Measurements from ENCODE around the gene MTFR1L. TPM values are rescaled to one million over a fixed set of nuclear protein-coding genes. Genes with fewer than 3 reads are reported as not detected.

MTFR1L gene
- polyA plus RNA-seq, 3 donors, result 67.3 to 73.5 (median 69.9) TPM

DNA sequence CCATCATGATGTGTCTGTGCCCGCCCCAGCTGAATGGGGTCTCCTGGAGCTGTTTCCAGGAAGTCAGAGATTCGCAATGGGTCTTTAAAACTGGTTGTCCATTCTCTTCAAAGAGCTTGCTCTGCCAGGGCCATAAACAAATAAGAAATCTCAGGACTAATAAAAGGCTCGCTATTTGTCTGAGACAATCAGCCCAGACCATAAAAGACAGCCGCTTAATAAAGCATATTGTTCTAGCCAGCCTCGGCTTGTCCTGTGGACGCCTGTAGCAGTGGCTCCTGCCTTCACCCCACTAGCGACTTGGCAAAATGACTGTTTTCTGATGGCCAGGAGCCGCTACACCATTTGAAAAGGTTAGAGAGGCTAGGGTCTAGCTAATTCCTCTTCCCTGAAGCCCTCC is 40.4 kb upstream of the MTFR1L start:
- Histone ChIP-seq H3K27ac (ENCODE audit: low read depth in 1 of 2, low read length in 2 of 2) (no peak overlapping the region), H3K9me3 (replicated peaks in 1 of 2; ENCODE audit: control insufficient read depth in 1 of 2, insufficient read depth in 1 of 2, low read length in 2 of 2) (no peaks in the 10 kb centered on the region), H4K20me1 (ENCODE audit: insufficient read depth, low read length) (no peaks in the 10 kb centered on the region), H3K4me1 (ENCODE audit: control insufficient read depth in 1 of 2, insufficient read depth in 2 of 2, low read length in 2 of 2) (no peaks in the 10 kb centered on the region), H3K4me2 (replicated peaks; ENCODE audit: extremely low read depth, low read length, poor library complexity, severe bottlenecking) (no peak overlapping the region), H3K4me3 (replicated peaks in 1 of 3; ENCODE audit: low read depth in 2 of 3, low read length in 3 of 3) (no peak overlapping the region), H3K27me3 (ENCODE audit: control insufficient read depth in 2 of 2, insufficient read depth in 2 of 2, low read length in 2 of 2) (no peaks in the 10 kb centered on the region), H2AFZ (ENCODE audit: insufficient read depth, low read depth, low read length, poor library complexity, severe bottlenecking) (no peak overlapping the region), H3K9ac (ENCODE audit: insufficient read depth, low read length, poor library complexity, severe bottlenecking) (no peak overlapping the region), H3K79me2 (ENCODE audit: insufficient read depth, low read length) (no peaks in the 10 kb centered on the region), H3K36me3 (replicated peaks in 1 of 2; ENCODE audit: control insufficient read depth in 1 of 2, insufficient read depth in 2 of 2, low read length in 2 of 2) (peaks cover 13 to 21% of the 10 kb centered on the region in 2 donors)
- intact Hi-C loops (cut with micrococcal nuclease), result no loop called here
- H3K27me3 Mint-ChIP-seq (ENCODE audit: low read depth in 3 of 3), result peaks cover 1 to 4% (median 4%) of the 10 kb centered on the region in 3 donors
- DNase-seq, result no peak
- H3K36me3 Mint-ChIP-seq, result peaks cover 32 to 33% of the 10 kb centered on the region in 2 donors
- TF ChIP-seq, protein P1, sequence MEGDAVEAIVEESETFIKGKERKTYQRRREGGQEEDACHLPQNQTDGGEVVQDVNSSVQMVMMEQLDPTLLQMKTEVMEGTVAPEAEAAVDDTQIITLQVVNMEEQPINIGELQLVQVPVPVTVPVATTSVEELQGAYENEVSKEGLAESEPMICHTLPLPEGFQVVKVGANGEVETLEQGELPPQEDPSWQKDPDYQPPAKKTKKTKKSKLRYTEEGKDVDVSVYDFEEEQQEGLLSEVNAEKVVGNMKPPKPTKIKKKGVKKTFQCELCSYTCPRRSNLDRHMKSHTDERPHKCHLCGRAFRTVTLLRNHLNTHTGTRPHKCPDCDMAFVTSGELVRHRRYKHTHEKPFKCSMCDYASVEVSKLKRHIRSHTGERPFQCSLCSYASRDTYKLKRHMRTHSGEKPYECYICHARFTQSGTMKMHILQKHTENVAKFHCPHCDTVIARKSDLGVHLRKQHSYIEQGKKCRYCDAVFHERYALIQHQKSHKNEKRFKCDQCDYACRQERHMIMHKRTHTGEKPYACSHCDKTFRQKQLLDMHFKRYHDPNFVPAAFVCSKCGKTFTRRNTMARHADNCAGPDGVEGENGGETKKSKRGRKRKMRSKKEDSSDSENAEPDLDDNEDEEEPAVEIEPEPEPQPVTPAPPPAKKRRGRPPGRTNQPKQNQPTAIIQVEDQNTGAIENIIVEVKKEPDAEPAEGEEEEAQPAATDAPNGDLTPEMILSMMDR (IDR thresholded peaks at IDR 0.05), result no peak
- 93% methylated on average over 4 of the region's 8 CpGs for WGBS (ENCODE audit: insufficient coverage)
- no peak overlapping the region for H3K4me3 Mint-ChIP-seq
- H3K4me1 Mint-ChIP-seq, result peaks cover 9% of the 10 kb centered on the region
- H3K9me3 Mint-ChIP-seq, result no peaks in the 10 kb centered on the region
- no peak overlapping the region for H3K27ac Mint-ChIP-seq

- intact Hi-C loops (cut with micrococcal nuclease), result no loop called here
- peaks cover 7% of the 10 kb centered on the region for H3K4me1 Mint-ChIP-seq
Observed at GRCh38 chr1:25779894-25780293, 39.9 kb upstream of the MTFR1L start.

More at GRCh38 chr1:25779894-25780293, 39.9 kb upstream of the MTFR1L start:
- Histone ChIP-seq H3K9me3 (replicated peaks in 1 of 2; ENCODE audit: control insufficient read depth in 1 of 2, insufficient read depth in 1 of 2, low read length in 2 of 2) (no peaks in the 10 kb centered on the region), H4K20me1 (ENCODE audit: insufficient read depth, low read length) (no peaks in the 10 kb centered on the region), H3K27ac (ENCODE audit: low read depth in 1 of 2, low read length in 2 of 2) (no peak overlapping the region), H3K79me2 (ENCODE audit: insufficient read depth, low read length) (no peaks in the 10 kb centered on the region), H2AFZ (ENCODE audit: insufficient read depth, low read depth, low read length, poor library complexity, severe bottlenecking) (no peak overlapping the region), H3K9ac (ENCODE audit: insufficient read depth, low read length, poor library complexity, severe bottlenecking) (no peak overlapping the region), H3K4me3 (replicated peaks in 1 of 3; ENCODE audit: low read depth in 2 of 3, low read length in 3 of 3) (no peak overlapping the region), H3K4me1 (ENCODE audit: control insufficient read depth in 1 of 2, insufficient read depth in 2 of 2, low read length in 2 of 2) (no peaks in the 10 kb centered on the region), H3K4me2 (replicated peaks; ENCODE audit: extremely low read depth, low read length, poor library complexity, severe bottlenecking) (no peak overlapping the region), H3K27me3 (ENCODE audit: control insufficient read depth in 2 of 2, insufficient read depth in 2 of 2, low read length in 2 of 2) (no peaks in the 10 kb centered on the region), H3K36me3 (replicated peaks in 1 of 2; ENCODE audit: control insufficient read depth in 1 of 2, insufficient read depth in 2 of 2, low read length in 2 of 2) (peaks cover 17 to 25% of the 10 kb centered on the region in 2 donors)
- Mint-ChIP-seq H3K27ac (peak overlapping the region in 1 of 7 donors; percentile 22), H3K4me3 (no peak overlapping the region), H3K27me3 (ENCODE audit: low read depth in 3 of 3) (peaks cover 1 to 4% (median 4%) of the 10 kb centered on the region in 3 donors), H3K36me3 (peaks cover 34 to 35% of the 10 kb centered on the region in 2 donors), H3K9me3 (no peaks in the 10 kb centered on the region)
- TF ChIP-seq, protein P1 (IDR thresholded peaks at IDR 0.05), result no peak
- no peak for DNase-seq
- no CpG with 5 or more reads among the region's 4 CpGs for WGBS (ENCODE audit: insufficient coverage)
